Right lobe of liver (tissue), 6 donors: ENCODE results near the gene SLC7A1. TPM values are rescaled to one million over a fixed set of nuclear protein-coding genes. Genes with fewer than 3 reads are reported as not detected.

Experiments used
- ATAC-seq, 4 donors: fragments of 200-7000 bp; cut with Tn5 transposase; one replicate each; pipeline ENCODE4 v1.9.1; 2020; ENCODE audit warnings: mild to moderate bottlenecking in 4 of 4, moderate library complexity in 4 of 4
- DNase-seq, 3 donors: peaks; one replicate each; pipeline ENCODE4 v3.0.0-alpha.2; 2020
- H3K27ac ChIP-seq, 3 donors: fragments of 200-600 bp; one replicate each; pipeline ENCODE4 v1.8.0; 2022
- H3K27me3 ChIP-seq, 2 donors: fragments of 200-600 bp; one replicate each; pipeline ENCODE4 v1.8.0; 2022
- H3K36me3 ChIP-seq, 4 donors: fragments of 200-600 bp; sonication (generic) in 1 of 4; one replicate each; pipeline versions ENCODE4 v1.5.1 to v1.8.0; 2017 to 2022; ENCODE audit warnings: control low read depth in 1 of 4
- H3K4me1 ChIP-seq, 4 donors: fragments of 200-600 bp; sonication (generic) in 1 of 4; one replicate each; pipeline versions ENCODE4 v1.5.1 to v1.8.0; 2017 to 2022; ENCODE audit warnings: control low read depth in 1 of 4
- H3K4me3 ChIP-seq, 3 donors: fragments of 200-600 bp; one replicate each; pipeline ENCODE4 v1.8.0; 2022
- H3K9me3 ChIP-seq, 4 donors: fragments of 200-600 bp; sonication (generic) in 1 of 4; one replicate each; pipeline versions ENCODE4 v1.5.1 to v1.8.0; 2017 to 2022; ENCODE audit warnings: control low read depth in 1 of 4
- POLR2A ChIP-seq: fragments of 450-650 bp; IDR thresholded peaks from one replicate; pipeline ENCODE4 v1.6.1; 2017; ENCODE audit warnings: antibody characterized with exemption, mild to moderate bottlenecking
- WGBS: methylation state at CpG from one replicate; pipeline ENCODE4 v1.1.6; 2018; ENCODE audit warnings: low coverage, low lambda C conversion rate; ENCODE audit not compliant: insufficient coverage; ENCODE audit errors: missing lambda C conversion rate; 5-methylcytosine and 5-hydroxymethylcytosine counted together
- intact Hi-C, 2 donors: fragments of 100-400 bp; cut with DNase I; formaldehyde crosslinking; loops; one replicate each; pipeline versions ENCODE4 v1.11.2 to v1.14.1; 2022
- total RNA-seq, 6 experiments: library from RNA; depleted of rRNA in 2 of 6; stranded (reverse); fragments of >200 nt in 2 of 6; fragmentation: NEBNext Ultra II Directional in 3 of 6; extraction: Animal tissue kit (Norgen Biotek cat#: 25700) in 3 of 6; gene quantifications; one replicate each; pipeline versions ENCODE4 v1.1.0 to v1.2.4, GENCODE V29; 2016 to 2023
- TF ChIP-seq, protein P1 (sequence below), 4 donors: fragments of 200-600 bp in 3 of 4; fragments of 450-650 bp in 1 of 4; IDR thresholded peaks; one replicate each; pipeline versions ENCODE4 v1.5.1 to v1.8.0; 2016 to 2022; ENCODE audit warnings: antibody characterized with exemption in 4 of 4, mild to moderate bottlenecking in 2 of 4
- donor health status: DM: no; HTN: yes; CAD: no.
- donor health status: DM: no; HTN: no; CAD: no.
- donor health status: DM: no; HTN: no; CAD: no.
- donor health status: DM: no; HTN: yes; CAD: no.
- donor health status: DM: no; HTN: yes; CAD: no.

Gene SLC7A1
- total RNA-seq, 6 experiments from 2014 or later, result 0.70 to 6.5 (median 3.7) TPM

DNA sequence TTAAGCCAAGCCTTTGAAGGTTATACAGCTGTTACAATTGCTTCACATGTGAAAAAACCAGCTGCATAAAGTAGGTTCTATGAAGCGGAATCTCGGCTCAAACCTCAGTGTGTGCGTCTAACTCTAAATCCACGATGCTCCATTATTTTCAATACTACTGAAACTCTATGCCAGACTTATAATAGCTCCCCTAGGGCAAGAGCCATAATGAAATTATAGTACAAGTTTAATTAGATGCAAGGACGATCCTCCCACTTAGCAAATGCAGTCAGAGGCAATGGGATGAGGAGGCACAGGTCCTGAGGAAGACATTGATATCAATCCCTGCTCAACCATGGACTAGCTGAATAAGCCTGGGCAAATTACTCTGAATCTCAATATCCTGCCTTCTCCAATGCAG, 31.1 kb downstream of the SLC7A1 start:
- no peak for ATAC-seq
- no peak overlapping the region for H3K27ac ChIP-seq
- no peak overlapping the region for H3K4me3 ChIP-seq
- H3K27me3 ChIP-seq, result no peaks in the 10 kb centered on the region
- no peaks in the 10 kb centered on the region for H3K9me3 ChIP-seq
- no peak for TF ChIP-seq POLR2A
- TF ChIP-seq, protein P1, sequence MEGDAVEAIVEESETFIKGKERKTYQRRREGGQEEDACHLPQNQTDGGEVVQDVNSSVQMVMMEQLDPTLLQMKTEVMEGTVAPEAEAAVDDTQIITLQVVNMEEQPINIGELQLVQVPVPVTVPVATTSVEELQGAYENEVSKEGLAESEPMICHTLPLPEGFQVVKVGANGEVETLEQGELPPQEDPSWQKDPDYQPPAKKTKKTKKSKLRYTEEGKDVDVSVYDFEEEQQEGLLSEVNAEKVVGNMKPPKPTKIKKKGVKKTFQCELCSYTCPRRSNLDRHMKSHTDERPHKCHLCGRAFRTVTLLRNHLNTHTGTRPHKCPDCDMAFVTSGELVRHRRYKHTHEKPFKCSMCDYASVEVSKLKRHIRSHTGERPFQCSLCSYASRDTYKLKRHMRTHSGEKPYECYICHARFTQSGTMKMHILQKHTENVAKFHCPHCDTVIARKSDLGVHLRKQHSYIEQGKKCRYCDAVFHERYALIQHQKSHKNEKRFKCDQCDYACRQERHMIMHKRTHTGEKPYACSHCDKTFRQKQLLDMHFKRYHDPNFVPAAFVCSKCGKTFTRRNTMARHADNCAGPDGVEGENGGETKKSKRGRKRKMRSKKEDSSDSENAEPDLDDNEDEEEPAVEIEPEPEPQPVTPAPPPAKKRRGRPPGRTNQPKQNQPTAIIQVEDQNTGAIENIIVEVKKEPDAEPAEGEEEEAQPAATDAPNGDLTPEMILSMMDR (IDR thresholded peaks at IDR 0.05), result no peak
- no peak for DNase-seq
- no peaks in the 10 kb centered on the region for H3K36me3 ChIP-seq
- no peaks in the 10 kb centered on the region for H3K4me1 ChIP-seq
- intact Hi-C loops, result no loop called here
- 93% methylated on average over 5 of the region's 5 CpGs for WGBS

DNA sequence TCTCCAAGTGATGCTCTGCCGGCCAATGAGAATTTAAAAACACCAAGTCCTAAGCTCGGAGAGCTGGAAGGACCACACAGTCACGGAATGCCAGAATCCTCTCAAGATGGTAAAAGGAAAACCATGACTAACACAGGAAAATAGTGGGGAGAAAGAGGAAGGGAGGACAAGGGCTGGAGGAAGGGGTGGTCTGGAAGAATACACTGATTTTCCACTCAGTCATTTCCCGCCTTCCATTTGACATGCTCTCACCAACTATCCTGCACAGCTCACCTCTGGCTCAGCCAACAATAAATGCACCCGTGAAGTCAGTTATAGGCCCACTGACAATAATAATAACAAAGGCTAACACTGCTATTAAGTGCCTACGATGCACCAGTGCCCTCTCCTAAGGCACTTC, 31.5 kb downstream of the SLC7A1 start:
- no peak overlapping the region for H3K4me3 ChIP-seq
- no peak for DNase-seq
- no peaks in the 10 kb centered on the region for H3K36me3 ChIP-seq
- H3K9me3 ChIP-seq, result no peaks in the 10 kb centered on the region
- no peak for ATAC-seq
- no peak overlapping the region for H3K27ac ChIP-seq
- WGBS, result 82% methylated on average over 5 of the region's 6 CpGs
- H3K4me1 ChIP-seq, result no peaks in the 10 kb centered on the region
- intact Hi-C loops, result no loop called here
- no peaks in the 10 kb centered on the region for H3K27me3 ChIP-seq
- TF ChIP-seq, protein P1 (IDR thresholded peaks at IDR 0.05), result no peak
- no peak for TF ChIP-seq POLR2A

DNA sequence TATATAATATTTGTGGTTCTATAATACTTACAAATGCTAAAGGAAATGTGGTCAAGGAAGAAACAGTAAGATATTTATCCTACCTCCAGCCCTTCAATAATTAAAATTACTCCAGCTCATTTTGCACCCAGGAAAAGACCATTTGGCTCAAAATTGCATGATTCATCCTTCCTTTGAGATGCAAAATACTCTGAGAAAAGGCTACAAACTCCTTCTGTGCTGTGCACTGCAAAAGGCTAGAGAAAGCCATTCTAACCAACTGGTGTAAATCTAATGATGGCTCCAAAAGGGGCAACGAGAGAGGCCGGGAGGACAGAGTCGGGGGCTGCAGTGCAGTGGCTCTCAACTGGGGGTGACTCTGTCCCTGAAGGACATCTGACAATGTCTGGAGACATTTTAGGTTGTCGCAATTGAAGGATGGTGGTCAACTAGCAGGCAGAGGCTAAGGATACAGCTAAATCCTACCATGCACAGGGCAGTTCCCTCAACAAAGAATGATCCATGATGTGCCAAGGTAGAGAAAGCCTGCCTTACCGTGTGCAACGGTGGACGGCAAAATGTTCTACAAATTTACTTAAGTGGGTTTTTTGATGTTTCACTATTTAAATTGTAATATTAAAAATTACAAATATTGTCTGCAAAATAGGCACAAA, 32.6 kb downstream of the SLC7A1 start:
- intact Hi-C loops, result no loop called here
- ATAC-seq, result no peak
- H3K27ac ChIP-seq, result no peak overlapping the region
- no peaks in the 10 kb centered on the region for H3K4me1 ChIP-seq
- no peak for DNase-seq
- H3K27me3 ChIP-seq, result no peaks in the 10 kb centered on the region
- no peak overlapping the region for H3K4me3 ChIP-seq
- WGBS, result 91% methylated on average over 7 of the region's 7 CpGs
- H3K9me3 ChIP-seq, result no peaks in the 10 kb centered on the region
- TF ChIP-seq, protein P1 (IDR thresholded peaks at IDR 0.05), result no peak
- no peak for TF ChIP-seq POLR2A
- H3K36me3 ChIP-seq, result no peaks in the 10 kb centered on the region

DNA sequence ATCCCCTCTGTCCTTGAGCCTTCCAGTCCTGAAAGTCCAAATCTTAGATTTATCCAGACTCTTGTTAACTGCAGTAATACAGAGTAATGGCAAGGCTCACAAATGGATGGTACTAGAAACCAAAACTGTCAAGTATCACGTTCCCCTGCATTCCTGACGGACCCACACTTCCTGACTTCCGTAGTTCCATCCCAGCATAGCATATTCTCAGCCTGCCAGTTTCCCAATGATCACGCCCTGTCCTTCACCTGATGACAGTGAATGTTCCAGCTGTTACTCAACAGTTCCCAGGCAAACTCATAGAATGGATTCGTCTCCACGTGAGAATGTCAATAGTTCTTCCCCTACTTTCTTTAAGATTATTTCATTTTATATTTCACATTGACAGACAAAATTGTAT, 33.6 kb downstream of the SLC7A1 start:
- peak; percentile 56 to 92 (median 80) for ATAC-seq
- WGBS, result 36% methylated on average over 6 of the region's 6 CpGs

More for the DNA sequence above, 33.6 kb downstream of the SLC7A1 start:
- no peak for TF ChIP-seq POLR2A
- TF ChIP-seq, protein P1 (IDR thresholded peaks at IDR 0.05), result no peak
- Histone ChIP-seq H3K27me3 (no peaks in the 10 kb centered on the region), H3K9me3 (no peaks in the 10 kb centered on the region), H3K27ac (no peak overlapping the region), H3K4me1 (no peaks in the 10 kb centered on the region), H3K36me3 (no peaks in the 10 kb centered on the region), H3K4me3 (no peak overlapping the region)
- DNase-seq, result no peak
- intact Hi-C loops, result no loop called here
